Transverse colon (tissue), 4 donors: ENCODE data around the gene SPTLC3.

Experiments used
- CTCF ChIP-seq, 5 experiments: fragments of 200-600 bp in 3 of 5; fragments of 450-650 bp in 2 of 5; sonication (generic) in 3 of 5; IDR thresholded peaks; 1 replicate in 2 of 5; 2 replicates in 3 of 5; pipeline ENCODE4 v1.5.1; 2016 to 2017; ENCODE audit warnings: antibody characterized with exemption in 5 of 5, inconsistent platforms in 3 of 5, mild to moderate bottlenecking in 2 of 5, moderate library complexity in 1 of 5
- EP300 ChIP-seq: sonication (generic); formaldehyde crosslinking; IDR thresholded peaks from one replicate; pipeline ENCODE4 v1.6.1; 2017; ENCODE audit warnings: antibody characterized with exemption, low read depth
- POLR2A ChIP-seq: fragments of 450-650 bp; IDR thresholded peaks from one replicate; pipeline ENCODE4 v1.6.1; 2016; ENCODE audit warnings: antibody characterized with exemption, mild to moderate bottlenecking, moderate library complexity
- POLR2AphosphoS5 ChIP-seq, 3 donors: sonication (generic); formaldehyde crosslinking; IDR thresholded peaks; one replicate each; pipeline ENCODE4 v1.6.1; 2016; ENCODE audit warnings: antibody characterized with exemption in 3 of 3

DNA sequence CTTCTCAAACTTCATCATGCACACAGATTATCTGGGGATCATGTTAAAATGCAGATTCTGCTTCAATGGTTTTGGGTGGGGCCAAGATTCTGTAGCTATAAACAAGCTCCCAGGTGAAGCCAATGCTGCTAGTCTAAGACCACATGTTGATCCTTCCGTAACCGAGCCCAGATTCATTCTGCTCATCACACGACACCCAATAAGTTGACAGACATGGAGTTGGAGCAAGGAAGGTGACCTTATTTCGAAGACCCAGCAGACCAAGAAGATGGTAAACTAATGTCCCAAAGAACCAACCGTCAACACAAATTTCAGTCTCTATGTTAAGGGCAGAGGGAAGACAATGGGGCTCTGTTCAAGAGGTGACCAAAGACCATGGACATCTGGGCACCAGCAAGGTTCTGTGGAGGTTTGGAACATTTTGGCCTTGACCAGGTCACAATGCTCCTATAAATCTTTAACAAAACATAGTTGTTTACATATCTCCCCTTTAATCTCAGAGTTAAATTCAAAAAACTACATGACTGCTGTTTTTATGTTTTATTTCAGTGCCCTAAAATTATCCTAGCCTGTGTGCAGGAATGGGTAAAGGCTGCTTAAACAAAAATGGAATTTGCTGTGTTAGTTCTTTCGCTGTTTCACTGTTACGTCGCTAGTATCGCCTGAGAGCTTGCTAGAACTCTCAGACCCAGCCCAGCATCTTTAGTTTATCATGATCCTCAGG, 50.1 kb downstream of the SPTLC3 start:
- TF ChIP-seq CTCF (IDR thresholded peaks at IDR 0.05) (no peak), POLR2A (no peak), EP300 (no peak), POLR2AphosphoS5 (IDR thresholded peaks at IDR 0.05) (no peak)
